Measurements from ENCODE around the gene BLOC1S3.

BLOC1S3 gene

GRCh38 chr19:45166723-45167252 is 11.8 kb upstream of the BLOC1S3 start:
- Histone ChIP-seq H3K27ac (ENCODE audit: low read length) (no peak overlapping the region), H3K27me3 (ENCODE audit: insufficient read depth, low read length) (peaks cover 1% of the 10 kb centered on the region; the same call in 1 of the 2 replicates), H3K4me1 (ENCODE audit: insufficient read depth, low read length) (peaks cover 3% of the 10 kb centered on the region; the same call in 1 of the 2 replicates), H3K9me3 (ENCODE audit: insufficient read depth, low read depth, low read length) (no peaks in the 10 kb centered on the region), H3K36me3 (ENCODE audit: insufficient read depth, low read depth, low read length) (no peaks in the 10 kb centered on the region), H3K9ac (ENCODE audit: low read depth, low read length) (no peak overlapping the region; the same call in 1 of the 2 replicates), H3K4me3 (ENCODE audit: low read length) (no peak overlapping the region)

DNA sequence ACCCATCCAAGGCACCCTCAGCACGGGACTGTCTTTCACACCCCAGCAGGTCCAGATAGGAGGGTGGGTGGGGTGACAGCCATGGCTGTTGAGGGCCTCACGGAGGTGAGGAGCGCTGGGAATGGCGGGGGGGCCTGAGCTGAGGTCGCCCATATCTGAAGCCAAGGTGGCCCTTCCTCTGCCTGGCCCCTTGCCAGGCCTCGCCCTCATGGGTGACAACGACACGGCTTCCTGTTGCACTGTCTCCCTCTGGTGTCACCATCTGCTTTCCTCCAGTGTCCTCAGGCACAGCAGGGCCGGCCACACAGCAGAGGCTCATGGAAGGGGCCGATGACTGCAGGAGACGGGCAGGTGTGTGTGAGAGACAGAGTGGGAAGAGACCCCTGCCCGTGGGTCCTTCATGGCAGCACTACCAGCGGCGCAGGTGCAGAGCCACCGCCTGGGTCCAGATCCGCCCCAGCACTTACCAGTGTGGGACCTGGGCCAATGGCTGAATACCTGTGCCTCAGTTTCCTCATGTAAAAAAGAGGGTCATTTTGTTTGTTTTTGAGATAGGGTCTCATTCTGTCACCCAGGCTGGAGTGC is 9.7 kb upstream of the BLOC1S3 start:
- H3K36me3 ChIP-seq (ENCODE audit: insufficient read depth, low read depth, low read length) = no peaks in the 10 kb centered on the region
- no peaks in the 10 kb centered on the region for H3K9me3 ChIP-seq (ENCODE audit: insufficient read depth, low read depth, low read length)
- H3K27me3 ChIP-seq (ENCODE audit: insufficient read depth, low read length) = no peaks in the 10 kb centered on the region
- H3K27ac ChIP-seq (ENCODE audit: low read length) = no peak overlapping the region
- H3K4me3 ChIP-seq (ENCODE audit: low read length) = no peak overlapping the region
- H3K9ac ChIP-seq (ENCODE audit: low read depth, low read length) = no peak overlapping the region
- H3K4me1 ChIP-seq (ENCODE audit: insufficient read depth, low read length) = peaks cover 3% of the 10 kb centered on the region; the same call in 1 of the 2 replicates

GRCh38 chr19:45169602-45170001 is 9.0 kb upstream of the BLOC1S3 start:
- H3K9me3 ChIP-seq (ENCODE audit: insufficient read depth, low read depth, low read length) = no peaks in the 10 kb centered on the region
- H3K4me1 ChIP-seq (ENCODE audit: insufficient read depth, low read length) = peaks cover 3% of the 10 kb centered on the region; the same call in 1 of the 2 replicates
- no peak overlapping the region for H3K4me3 ChIP-seq (ENCODE audit: low read length)
- no peak overlapping the region for H3K27ac ChIP-seq (ENCODE audit: low read length)
- H3K9ac ChIP-seq (ENCODE audit: low read depth, low read length) = no peak overlapping the region
- no peaks in the 10 kb centered on the region for H3K36me3 ChIP-seq (ENCODE audit: insufficient read depth, low read depth, low read length)
- H3K27me3 ChIP-seq (ENCODE audit: insufficient read depth, low read length) = no peaks in the 10 kb centered on the region

- H3K9me3 ChIP-seq (ENCODE audit: insufficient read depth, low read depth, low read length) = no peaks in the 10 kb centered on the region
- no peaks in the 10 kb centered on the region for H3K36me3 ChIP-seq (ENCODE audit: insufficient read depth, low read depth, low read length)
- H3K27ac ChIP-seq (ENCODE audit: low read length) = no peak overlapping the region
- no peak overlapping the region for H3K4me3 ChIP-seq (ENCODE audit: low read length)
- H3K9ac ChIP-seq (ENCODE audit: low read depth, low read length) = no peak overlapping the region
- H3K4me1 ChIP-seq (ENCODE audit: insufficient read depth, low read length) = peaks cover 3% of the 10 kb centered on the region; the same call in 1 of the 2 replicates
- no peaks in the 10 kb centered on the region for H3K27me3 ChIP-seq (ENCODE audit: insufficient read depth, low read length)
Measured at GRCh38 chr19:45170146-45171106, 8.2 kb upstream of the BLOC1S3 start.

- Histone ChIP-seq H3K9me3 (ENCODE audit: insufficient read depth, low read depth, low read length) (no peaks in the 10 kb centered on the region), H3K27ac (ENCODE audit: low read length) (no peak overlapping the region), H3K36me3 (ENCODE audit: insufficient read depth, low read depth, low read length) (no peaks in the 10 kb centered on the region), H3K9ac (ENCODE audit: low read depth, low read length) (no peak overlapping the region), H3K27me3 (ENCODE audit: insufficient read depth, low read length) (no peaks in the 10 kb centered on the region), H3K4me1 (ENCODE audit: insufficient read depth, low read length) (peaks cover 3% of the 10 kb centered on the region; the same call in 1 of the 2 replicates), H3K4me3 (ENCODE audit: low read length) (no peak overlapping the region)
Measured at GRCh38 chr19:45171211-45171623, 7.4 kb upstream of the BLOC1S3 start.

DNA sequence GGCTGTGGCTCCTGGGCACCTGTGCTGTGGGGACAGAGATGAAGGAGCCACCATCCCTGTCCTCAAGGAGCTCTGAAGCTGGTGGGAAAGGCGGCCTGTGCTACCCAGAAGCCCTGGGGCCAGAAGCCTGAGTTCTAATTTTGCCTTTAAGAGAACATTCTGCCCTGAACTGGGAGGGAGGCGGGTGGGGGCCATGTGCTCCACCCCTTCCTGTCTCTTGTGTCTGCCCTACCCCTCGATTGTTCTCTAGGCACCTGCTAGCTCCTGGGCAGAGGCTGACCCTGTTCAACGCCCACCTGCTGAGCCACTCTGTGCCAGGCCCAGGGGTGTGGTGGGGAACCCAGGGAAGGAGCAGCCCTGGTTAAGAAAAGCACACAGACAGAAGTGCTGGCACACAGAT is 6.4 kb upstream of the BLOC1S3 start:
- Histone ChIP-seq H3K27ac (ENCODE audit: low read length) (no peak overlapping the region), H3K4me1 (ENCODE audit: insufficient read depth, low read length) (no peaks in the 10 kb centered on the region), H3K36me3 (ENCODE audit: insufficient read depth, low read depth, low read length) (no peaks in the 10 kb centered on the region), H3K4me3 (ENCODE audit: low read length) (no peak overlapping the region), H3K9ac (ENCODE audit: low read depth, low read length) (no peak overlapping the region), H3K9me3 (ENCODE audit: insufficient read depth, low read depth, low read length) (no peaks in the 10 kb centered on the region), H3K27me3 (ENCODE audit: insufficient read depth, low read length) (no peaks in the 10 kb centered on the region)

GRCh38 chr19:45172611-45173208 is 5.9 kb upstream of the BLOC1S3 start:
- no peak overlapping the region for H3K9ac ChIP-seq (ENCODE audit: low read depth, low read length)
- no peaks in the 10 kb centered on the region for H3K36me3 ChIP-seq (ENCODE audit: insufficient read depth, low read depth, low read length)
- no peak overlapping the region for H3K27ac ChIP-seq (ENCODE audit: low read length)

DNA sequence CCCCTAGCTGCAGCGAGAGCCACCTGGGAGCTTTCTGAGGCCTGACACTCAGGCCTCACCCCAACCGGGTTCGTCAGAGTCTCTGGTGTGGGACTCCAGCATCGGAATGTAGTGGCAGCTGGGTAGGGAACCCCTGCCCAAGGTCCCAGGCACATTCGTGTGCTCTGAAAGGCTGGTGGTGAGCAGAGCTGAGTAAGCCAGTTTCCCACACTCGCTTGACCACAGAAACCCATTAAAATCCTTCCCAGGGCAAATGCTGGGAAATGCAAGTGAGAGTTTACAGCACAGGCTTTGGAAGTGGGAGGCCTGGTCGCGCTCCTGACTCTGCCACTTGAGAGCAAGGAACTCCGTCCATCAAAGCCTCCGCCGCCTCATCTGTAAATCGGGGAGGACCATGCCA is 4.8 kb upstream of the BLOC1S3 start:
- no peak overlapping the region for H3K27ac ChIP-seq (ENCODE audit: low read length)
- no peaks in the 10 kb centered on the region for H3K4me1 ChIP-seq (ENCODE audit: insufficient read depth, low read length)

More at GRCh38 chr19:45172611-45173208, 5.9 kb upstream of the BLOC1S3 start:
- Histone ChIP-seq H3K4me1 (ENCODE audit: insufficient read depth, low read length) (no peaks in the 10 kb centered on the region), H3K9me3 (ENCODE audit: insufficient read depth, low read depth, low read length) (no peaks in the 10 kb centered on the region), H3K4me3 (ENCODE audit: low read length) (no peak overlapping the region), H3K27me3 (ENCODE audit: insufficient read depth, low read length) (no peaks in the 10 kb centered on the region)

DNA sequence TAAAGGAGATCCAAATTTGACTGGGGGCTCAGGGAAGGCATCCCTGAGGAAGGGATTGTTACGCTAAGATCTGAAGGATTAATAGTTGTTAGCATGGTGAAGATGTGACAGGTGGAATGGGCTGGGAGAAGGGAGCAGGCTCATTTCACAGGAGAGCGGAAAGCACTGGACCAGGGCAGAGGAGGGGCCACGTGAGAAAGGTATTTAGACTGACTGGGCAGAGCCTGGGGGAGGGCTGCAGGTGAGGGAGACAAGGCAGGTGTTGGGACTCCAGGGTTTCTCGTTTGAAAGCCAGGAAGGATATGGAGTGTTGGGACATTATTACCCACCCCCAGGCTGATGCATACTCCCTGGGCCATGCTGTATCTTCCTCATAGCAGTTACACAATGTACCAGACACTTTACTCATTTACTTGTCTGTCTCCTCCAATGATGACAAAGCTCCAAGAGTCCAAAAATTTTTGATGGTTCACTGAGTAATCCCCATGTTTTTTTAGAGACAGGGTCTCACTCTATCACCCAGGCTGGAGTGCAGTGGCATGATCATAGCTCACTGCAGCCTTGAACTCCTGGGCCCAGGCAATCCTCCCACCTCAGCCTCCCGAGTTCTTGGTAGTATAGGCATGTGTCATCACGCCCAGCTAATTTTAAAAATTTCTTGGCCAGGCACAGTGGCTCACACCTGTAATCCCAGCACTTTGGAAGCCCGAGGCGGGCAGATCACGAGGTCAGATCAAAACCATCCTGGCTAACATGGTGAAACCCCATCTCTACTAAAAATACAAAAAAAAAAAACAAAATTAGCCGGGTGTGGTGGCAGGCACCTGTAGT is 2.9 kb upstream of the BLOC1S3 start:
- no peaks in the 10 kb centered on the region for H3K36me3 ChIP-seq (ENCODE audit: insufficient read depth, low read depth, low read length)
- peaks cover 8% of the 10 kb centered on the region; the same call in 1 of the 2 replicates for H3K27me3 ChIP-seq (ENCODE audit: insufficient read depth, low read length)
- no peak overlapping the region for H3K4me3 ChIP-seq (ENCODE audit: low read length)
- no peaks in the 10 kb centered on the region for H3K4me1 ChIP-seq (ENCODE audit: insufficient read depth, low read length)
- H3K9ac ChIP-seq (ENCODE audit: low read depth, low read length) = no peak overlapping the region
- no peaks in the 10 kb centered on the region for H3K9me3 ChIP-seq (ENCODE audit: insufficient read depth, low read depth, low read length)
- H3K27ac ChIP-seq (ENCODE audit: low read length) = no peak overlapping the region

More for the DNA sequence above, 4.8 kb upstream of the BLOC1S3 start:
- H3K4me3 ChIP-seq (ENCODE audit: low read length) = no peak overlapping the region
- no peaks in the 10 kb centered on the region for H3K9me3 ChIP-seq (ENCODE audit: insufficient read depth, low read depth, low read length)
- no peak overlapping the region for H3K9ac ChIP-seq (ENCODE audit: low read depth, low read length)
- H3K27me3 ChIP-seq (ENCODE audit: insufficient read depth, low read length) = no peaks in the 10 kb centered on the region
- H3K36me3 ChIP-seq (ENCODE audit: insufficient read depth, low read depth, low read length) = no peaks in the 10 kb centered on the region

DNA sequence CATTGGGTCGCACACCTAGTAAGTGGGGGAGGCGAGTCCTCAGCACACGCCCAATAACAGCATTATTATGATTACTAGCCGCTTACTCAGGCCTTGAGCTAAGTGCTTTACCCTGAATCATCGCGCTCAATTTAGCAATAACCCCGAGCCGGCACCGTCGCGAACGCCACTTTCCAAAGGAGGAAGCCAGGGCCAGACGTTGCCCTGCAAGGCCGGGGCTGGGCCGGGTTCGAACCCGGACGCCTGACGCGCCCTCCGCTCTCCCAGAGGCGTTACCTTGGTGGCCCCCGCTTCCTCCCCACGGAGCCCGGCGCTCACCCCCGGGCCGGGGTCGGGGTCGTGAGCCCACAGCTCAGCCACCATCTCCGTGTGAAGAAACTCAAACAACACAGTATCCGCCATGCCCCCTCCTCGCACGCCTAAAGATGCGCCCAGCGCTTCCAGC is 745 bp upstream of the BLOC1S3 start, which contains the start of gene TRAPPC6A:
Gene TRAPPC6A (minus strand): TSS at position 421 of the 445 bp plus-strand sequence. CDS start 19 bp downstream, at position 402.
- Histone ChIP-seq H3K4me1 (ENCODE audit: insufficient read depth, low read length) (no peaks in the 10 kb centered on the region), H3K36me3 (ENCODE audit: insufficient read depth, low read depth, low read length) (no peaks in the 10 kb centered on the region), H3K4me3 (ENCODE audit: low read length) (peak within 1 kb of the TSS; percentile 86), H3K27ac (ENCODE audit: low read length) (no peak within 1 kb of the TSS), H3K27me3 (ENCODE audit: insufficient read depth, low read length) (peaks cover 8% of the 10 kb centered on the region; the same call in 1 of the 2 replicates), H3K9ac (ENCODE audit: low read depth, low read length) (peak within 1 kb of the TSS; percentile 89), H3K9me3 (ENCODE audit: insufficient read depth, low read depth, low read length) (no peaks in the 10 kb centered on the region)
